GM21367 (cell line): ENCODE data around the gene EMID1.
"Not testable (repeated sequence)": the region's sequence is repeated elsewhere in the genome, so short reads cannot be mapped to it uniquely, and the experiment has no call there.

Experiments
- ATAC-seq: cut with Tn5 transposase; IDR thresholded peaks from one replicate; pipeline ENCODE4 v1.9.1; 2021; ENCODE audit not compliant: unreplicated experiment

Gene EMID1

DNA sequence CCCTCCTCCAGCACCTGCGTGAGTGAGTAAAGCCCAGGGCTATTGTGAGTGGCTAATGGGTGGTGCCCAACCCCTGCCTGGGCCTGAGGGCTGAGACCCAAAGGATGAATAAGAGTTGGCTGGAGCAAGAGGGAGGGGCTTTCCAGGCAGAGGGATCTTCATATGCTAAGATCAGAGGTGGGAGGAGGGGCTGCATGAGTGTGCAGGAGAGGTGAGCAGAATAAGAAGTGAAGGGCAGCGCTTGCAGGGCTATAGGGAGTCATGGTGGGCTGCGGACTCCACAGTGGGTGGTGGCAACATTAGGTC is 3.9 kb downstream of the EMID1 start:
- ATAC-seq: no peak

- ATAC-seq: no peak
Measured at GRCh38 chr22:29211066-29211465, 5.4 kb downstream of the EMID1 start.

DNA sequence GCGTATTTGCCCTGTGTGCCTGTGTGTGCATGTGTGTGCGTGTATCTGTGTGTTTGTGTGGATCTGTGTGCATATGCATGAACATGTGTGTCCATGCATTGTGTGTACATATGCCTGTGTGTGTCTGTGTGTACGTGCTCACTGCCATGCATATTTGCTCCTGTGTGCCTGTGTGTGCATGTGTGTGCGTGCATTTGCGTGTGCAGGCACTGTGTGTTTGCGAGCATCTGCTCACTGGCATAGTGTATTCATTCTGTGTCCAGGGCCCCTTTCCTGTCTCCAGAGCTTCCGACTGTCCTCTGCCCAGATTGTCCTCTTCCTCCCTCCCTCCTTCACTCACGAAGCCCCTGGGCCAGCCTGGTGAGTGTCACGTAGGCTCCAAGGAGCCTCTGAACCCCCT is 5.8 kb downstream of the EMID1 start:
- no peak for ATAC-seq

DNA sequence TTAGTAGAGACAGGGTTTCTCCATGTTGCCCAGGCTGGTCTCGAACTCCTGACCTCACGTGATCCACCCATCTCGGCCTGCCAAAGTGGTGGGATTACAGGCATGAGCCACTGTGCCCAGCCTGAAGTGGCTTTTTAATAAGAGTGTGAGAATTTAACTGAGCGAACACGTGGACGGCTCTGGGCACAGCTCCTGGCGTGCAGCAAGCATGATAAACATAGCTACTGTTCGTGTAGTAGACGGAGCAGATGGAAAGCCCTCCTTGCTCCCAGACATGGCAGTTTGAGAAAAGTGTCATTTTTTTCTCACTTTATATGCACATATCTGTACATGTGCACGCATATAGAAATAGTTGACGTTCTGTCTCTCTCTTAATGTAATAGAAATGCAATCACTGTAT is 7.0 kb downstream of the EMID1 start:
- ATAC-seq: no peak

- no peak for ATAC-seq
Measured at GRCh38 chr22:29213493-29213892, 7.8 kb downstream of the EMID1 start.

GRCh38 chr22:29214232-29214631 is 8.5 kb downstream of the EMID1 start:
- no peak for ATAC-seq

DNA sequence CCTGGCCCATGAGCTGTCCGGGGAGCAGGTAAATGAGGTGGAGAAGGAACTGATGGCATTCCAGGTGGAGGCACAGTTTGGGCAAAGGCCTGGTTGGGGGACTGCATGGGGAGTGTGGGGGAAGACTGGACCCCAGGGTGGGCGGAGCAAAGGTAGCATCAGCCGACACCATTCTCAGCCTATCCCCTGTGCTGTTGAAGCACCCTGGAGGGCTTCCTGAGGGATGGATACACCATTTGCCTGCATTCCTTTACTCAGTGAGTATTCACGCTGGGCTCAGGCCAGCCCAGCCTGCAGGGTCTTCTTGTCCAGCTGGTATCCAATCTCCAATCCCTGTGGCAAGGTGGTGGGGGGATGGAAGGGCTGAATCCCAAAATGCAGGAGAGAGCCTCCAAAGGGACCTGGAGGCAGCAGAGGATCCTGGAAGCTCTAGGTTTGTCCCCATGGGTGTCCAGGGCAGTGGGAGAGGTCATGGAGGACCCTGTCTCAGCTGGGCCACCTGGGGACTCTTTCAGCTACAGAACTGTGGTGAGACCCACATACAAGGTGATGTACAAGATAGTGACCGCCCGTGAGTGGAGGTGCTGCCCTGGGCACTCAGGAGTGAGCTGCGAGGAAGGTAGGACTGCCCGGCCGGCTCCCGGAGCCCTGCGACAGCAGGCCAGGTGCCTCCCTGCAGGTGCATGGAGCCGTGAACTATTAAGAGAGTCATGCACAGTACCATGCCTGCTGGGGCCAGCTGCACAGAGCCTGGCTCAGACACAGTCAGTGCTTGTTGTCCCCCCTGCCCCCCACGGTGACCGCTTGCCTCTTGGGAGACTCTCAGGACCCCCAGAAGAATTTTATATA is 9.5 kb downstream of the EMID1 start:
- no peak for ATAC-seq

DNA sequence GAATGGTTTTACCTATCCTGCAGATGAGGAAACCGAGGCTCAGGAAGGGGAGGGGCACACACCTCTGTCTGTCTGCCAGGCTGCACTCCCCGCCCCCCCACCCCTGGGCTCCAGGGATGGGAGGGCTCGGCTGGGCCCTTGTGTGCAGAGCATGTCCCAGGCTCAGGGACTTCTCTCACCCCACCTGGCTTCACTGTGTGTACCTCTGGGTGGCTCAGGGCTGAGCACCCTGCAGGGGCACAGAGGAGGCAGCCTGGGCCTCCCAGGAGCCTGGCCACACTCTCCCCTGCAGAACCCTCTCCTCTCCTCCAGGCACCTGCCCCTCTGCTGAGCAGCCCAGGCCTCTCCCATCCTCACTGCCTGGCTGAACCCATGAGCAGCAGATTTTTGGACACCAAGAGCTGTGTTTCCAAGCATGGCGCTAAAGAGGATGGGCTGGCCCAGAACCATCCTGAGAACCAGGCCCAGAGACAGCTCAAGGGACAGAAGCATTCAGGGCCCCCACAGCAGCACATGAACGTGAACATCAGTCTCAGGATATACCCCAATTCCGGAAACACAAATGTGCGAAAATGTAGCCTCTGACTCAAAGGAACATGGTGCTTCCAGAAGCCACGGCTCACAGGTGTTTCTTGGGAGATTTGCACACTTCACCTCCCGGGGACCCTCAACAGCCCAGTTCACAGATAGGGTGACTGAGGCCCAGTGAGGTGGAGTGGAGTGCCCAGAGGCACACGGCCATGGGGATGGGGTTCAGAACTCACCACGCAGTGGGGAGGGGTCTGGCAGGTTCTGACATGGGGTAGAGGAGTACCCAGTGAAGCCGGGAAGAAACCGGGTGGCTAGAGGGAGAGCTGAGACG is 10.5 kb downstream of the EMID1 start:
- ATAC-seq: no peak

DNA sequence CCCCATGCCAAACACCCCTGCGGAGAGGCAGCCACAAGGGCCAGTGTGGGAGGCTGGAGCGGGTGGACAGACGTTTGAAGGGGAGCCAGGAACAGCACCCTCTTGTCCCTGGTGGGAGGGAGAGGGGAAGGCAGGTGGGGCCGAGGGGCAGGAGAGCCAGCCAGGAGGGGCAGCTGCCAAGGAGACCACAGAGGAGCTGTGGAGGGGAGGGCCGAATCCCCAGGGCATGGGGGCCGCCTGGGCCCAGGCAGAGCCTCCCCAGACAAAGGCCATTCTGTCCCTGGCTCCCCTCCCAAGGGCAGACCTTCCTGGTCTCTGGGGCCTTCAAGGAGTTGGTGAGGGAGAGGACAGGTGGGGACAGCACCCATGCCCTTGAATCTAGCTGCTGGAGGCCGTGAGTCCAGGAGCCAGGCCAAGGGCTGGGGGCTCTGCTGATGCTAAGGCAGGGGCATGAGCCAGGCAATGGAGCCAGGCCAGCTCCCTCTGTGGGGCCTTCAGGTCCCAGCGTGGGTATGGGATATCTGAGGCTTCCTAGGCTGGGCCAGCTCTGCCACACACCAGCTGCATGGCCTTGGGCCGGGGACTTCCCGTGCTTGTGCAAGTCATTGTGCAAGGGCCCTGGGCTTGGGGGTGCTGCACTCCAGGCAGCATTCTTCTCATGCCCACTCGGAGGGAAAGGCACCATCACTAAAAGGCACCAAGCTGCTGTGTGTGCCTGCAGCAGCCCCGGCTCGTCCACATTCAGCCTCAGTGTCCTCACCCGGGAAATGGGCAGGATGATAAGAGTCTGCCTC is 11.4 kb downstream of the EMID1 start:
- ATAC-seq: no peak

GRCh38 chr22:29217827-29218757 is 12.4 kb downstream of the EMID1 start:
- ATAC-seq: no peak

GRCh38 chr22:29218758-29219408 is 13.2 kb downstream of the EMID1 start:
- ATAC-seq: no peak

DNA sequence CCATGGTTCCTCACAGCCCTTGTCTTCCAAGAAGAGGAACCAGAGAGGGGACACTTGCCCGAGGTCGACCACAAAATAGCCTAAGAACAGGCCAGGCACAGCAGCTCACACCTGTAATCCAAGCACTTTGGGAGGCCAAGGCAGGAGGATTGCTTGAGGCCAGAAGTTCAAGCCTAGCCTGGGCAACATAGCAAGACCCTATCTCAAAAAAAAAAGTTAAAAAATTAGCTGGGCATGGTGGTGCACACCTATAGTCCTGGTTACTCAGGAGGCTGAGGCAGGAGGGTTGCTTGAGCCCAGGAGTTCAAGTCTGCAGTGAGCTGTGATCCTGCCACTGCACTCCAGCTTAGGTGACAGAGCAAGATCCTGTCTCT is 13.7 kb downstream of the EMID1 start:
- ATAC-seq: not testable (repeated sequence)

GRCh38 chr22:29219881-29220670 is 14.4 kb downstream of the EMID1 start:
- no peak for ATAC-seq

DNA sequence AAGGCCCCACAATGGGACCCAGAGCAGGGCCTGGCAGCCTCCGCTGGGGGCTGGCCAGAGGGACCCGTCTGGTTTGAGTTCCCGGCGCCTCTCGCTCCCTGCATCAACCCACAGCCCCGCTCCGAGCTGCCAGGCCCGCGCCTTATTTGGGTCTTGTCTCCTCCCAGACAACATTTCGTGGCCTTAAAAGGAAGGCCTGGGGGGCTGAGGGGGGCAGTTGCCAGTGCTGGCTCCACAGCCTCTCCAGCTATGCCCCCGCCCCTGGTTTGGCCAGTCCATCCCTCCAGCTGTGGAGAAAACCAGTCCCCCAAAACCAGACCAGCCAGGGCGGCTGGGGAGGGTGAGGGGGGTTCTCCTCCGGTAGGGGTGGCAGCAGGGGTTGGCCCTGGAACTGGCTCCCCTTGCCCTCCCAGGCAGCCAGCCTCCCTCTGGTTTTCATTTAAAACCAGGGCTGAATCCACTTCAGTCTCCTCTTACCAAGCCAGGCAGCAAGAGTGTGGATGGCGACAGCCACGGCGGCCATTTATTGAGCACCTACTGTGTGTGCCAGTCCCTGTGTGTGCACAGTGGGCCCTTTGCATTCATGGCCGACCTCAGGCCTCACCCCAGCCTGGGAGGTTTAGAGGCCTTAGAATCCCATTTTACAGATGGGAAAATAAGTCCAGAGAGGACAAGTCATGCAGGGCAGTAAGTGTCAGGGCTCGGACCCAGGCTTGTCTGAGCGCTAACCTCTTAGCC is 18.6 kb downstream of the EMID1 start:
- ATAC-seq: no peak

DNA sequence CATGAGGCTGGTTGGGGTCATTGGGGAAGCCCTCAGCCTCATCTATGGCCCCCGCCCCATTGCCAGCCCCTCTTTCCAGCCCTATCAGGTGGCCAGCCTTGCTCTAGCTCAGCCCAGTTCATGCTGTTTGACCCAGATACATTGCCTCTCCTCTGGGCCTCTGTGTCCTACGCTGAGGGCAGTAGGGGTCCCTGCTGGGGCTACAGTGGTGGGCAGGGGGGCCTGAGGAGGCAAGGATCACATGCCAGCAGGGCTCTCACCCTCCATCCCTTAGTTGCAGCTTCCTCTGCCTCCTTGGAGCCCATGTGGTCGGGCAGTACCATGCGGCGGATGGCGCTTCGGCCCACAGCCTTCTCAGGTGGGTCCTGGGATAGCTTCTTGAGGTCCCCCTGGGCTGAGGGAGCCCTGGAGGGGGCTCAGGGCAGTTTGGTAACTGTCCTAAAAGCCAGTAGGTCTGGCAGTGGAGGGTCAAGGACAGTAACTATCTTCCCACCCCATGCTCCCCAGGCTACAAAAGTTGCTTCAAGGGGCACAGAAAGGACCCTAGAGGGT is 19.2 kb downstream of the EMID1 start:
- no peak for ATAC-seq

GRCh38 chr22:29225422-29226090 is 19.9 kb downstream of the EMID1 start:
- ATAC-seq: no peak

DNA sequence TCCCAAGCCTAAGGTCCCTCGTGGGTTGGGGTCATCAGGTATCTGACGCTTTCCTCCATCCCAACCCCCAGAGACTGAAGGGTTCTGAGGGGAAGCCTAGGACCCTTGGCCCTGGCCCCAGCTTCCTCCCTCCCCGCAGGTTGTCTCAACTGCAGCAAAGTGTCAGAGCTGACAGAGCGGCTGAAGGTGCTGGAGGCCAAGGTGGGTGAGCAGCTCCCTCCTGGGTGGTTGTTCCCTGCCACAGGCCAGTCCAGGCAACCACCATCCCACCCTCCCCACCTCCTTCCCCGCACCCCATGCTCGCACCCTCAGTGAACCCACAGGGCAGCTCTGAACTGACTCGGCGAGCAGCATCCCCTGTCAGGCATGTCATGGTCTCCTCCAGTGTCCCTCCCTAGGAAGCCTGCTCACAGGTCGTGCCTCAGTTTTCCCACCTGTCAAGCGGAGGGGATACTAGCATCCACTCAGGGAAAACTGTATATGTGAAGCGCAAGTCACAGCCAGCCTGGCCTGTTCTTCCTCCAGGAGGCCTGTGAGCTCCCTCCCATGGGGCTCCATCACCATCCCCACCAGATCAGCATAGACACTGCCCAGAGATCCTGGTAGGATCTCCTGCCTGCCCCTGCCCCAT is 20.8 kb downstream of the EMID1 start:
- no peak for ATAC-seq
